Activated CD4-positive, alpha-beta T cell treated with anti-CD3 and anti-CD28 coated beads for 36 hours (primary cell): ENCODE measurements around the gene SIT1. TPM values are rescaled to one million over a fixed set of nuclear protein-coding genes. Genes with fewer than 3 reads are reported as not detected.

ENCODE experiments used
- ATAC-seq: fragments of 200-7000 bp; cut with Tn5 transposase; one replicate; pipeline ENCODE4 v1.10.0; 2021; ENCODE audit warnings: mild to moderate bottlenecking, moderate library complexity
- CTCF ChIA-PET: fragments of 350-600 bp; sonication (Branson Sonifier 250); formaldehyde crosslinking; loops from one replicate; lab custom pipeline; 2021; ENCODE audit warnings: antibody characterized with exemption; lab: Charles Lee
- POLR2A ChIA-PET: fragments of 350-600 bp; sonication (Branson Sonifier 250); formaldehyde crosslinking; loops from one replicate; lab custom pipeline; 2021; ENCODE audit warnings: antibody characterized with exemption, inconsistent platforms; lab: Charles Lee
- DNase-seq: peaks from one replicate; pipeline ENCODE4 v3.0.0-alpha.2; 2020
- H3K27ac Mint-ChIP-seq: one replicate; pipeline ENCODE4 v1.8.0; 2021; ENCODE audit warnings: mixed read lengths
- H3K27me3 Mint-ChIP-seq: one replicate; pipeline ENCODE4 v1.8.0; 2021; ENCODE audit warnings: mixed read lengths
- H3K36me3 Mint-ChIP-seq: one replicate; pipeline ENCODE4 v1.8.0; 2021; ENCODE audit warnings: low read depth, mixed read lengths
- H3K4me1 Mint-ChIP-seq: one replicate; pipeline ENCODE4 v1.8.0; 2021; ENCODE audit warnings: mixed read lengths
- H3K4me3 Mint-ChIP-seq: one replicate; pipeline ENCODE4 v1.8.0; 2021; ENCODE audit warnings: mild to moderate bottlenecking, moderate library complexity, mixed read lengths
- H3K9me3 Mint-ChIP-seq: one replicate; pipeline ENCODE4 v1.8.0; 2021; ENCODE audit warnings: low read depth, mixed read lengths
- intact Hi-C, 2 experiments: fragments of 100-400 bp; cut with DNase I in 1 of 2; cut with micrococcal nuclease in 1 of 2; formaldehyde crosslinking; loops; one replicate each; pipeline versions ENCODE4 v1.14.2 to v1.15.1; 2022 to 2024; cut with DNase I, micrococcal nuclease
- total RNA-seq, 2 experiments: library from RNA; stranded (reverse); gene quantifications; one replicate each; pipeline ENCODE4 v1.2.3, GENCODE V29; 2021

The SIT1 gene
- total RNA-seq, 2 experiments from 2014 or later, result 76.5 to 80.9 TPM

- DNase-seq (no peak), ATAC-seq (no peak)
- Mint-ChIP-seq H3K27ac (peak overlapping the region; percentile 1), H3K36me3 (peaks cover 37% of the 10 kb centered on the region), H3K4me1 (peaks cover 77% of the 10 kb centered on the region), H3K27me3 (peaks cover 2% of the 10 kb centered on the region), H3K4me3 (no peak overlapping the region), H3K9me3 (no peaks in the 10 kb centered on the region)
- CTCF ChIA-PET, result interaction anchor here (0.6 to 6.7 kb wide), 10 partner anchors 12 to 68 kb away, joined by 3 to 89 read pairs (median 4); partner anchors contain the start of genes CA9 and SIT1
- POLR2A ChIA-PET, result interaction anchor here (0.8 to 1.0 kb wide), 2 partner anchors 19 to 72 kb away, joined by 3 read pairs; partner anchors contain the start of genes CREB3 and TLN1
- intact Hi-C loops, result no loop called here
Observed at GRCh38 chr9:35660966-35661415, 10.3 kb upstream of the SIT1 start.

- POLR2A ChIA-PET, result no interaction called here
- H3K36me3 Mint-ChIP-seq, result peaks cover 37% of the 10 kb centered on the region
- intact Hi-C loops, result loop anchor here (2.0 to 10.0 kb wide), 11 partner anchors 38 to 672 kb away; partner anchors contain the start of genes GBA2 (in 2 of the 2), RGP1 (in 2 of the 2), ATOSB (in 1 of the 2) and CD72 (in 1 of the 2)
Observed at GRCh38 chr9:35659340-35659739, 8.6 kb upstream of the SIT1 start.

GRCh38 chr9:35658968-35659220, 8.2 kb upstream of the SIT1 start:
- ChIA-PET POLR2A (interaction anchor here (1.3 kb wide), 1 partner anchor 29 kb away, joined by 3 read pairs; no protein-coding TSS in a partner anchor), CTCF (interaction anchor here (0.7 to 6.7 kb wide), 17 partner anchors 11 to 1013 kb away, joined by 3 to 89 read pairs (median 4); partner anchors contain the start of genes CREB3, GALT, SIT1 and TESK1)
- H3K4me3 Mint-ChIP-seq, result peak overlapping the region; percentile 80
- intact Hi-C loops, result loop anchor here (1.0 to 10.0 kb wide), 16 partner anchors 37 to 672 kb away; partner anchors contain the start of genes GBA2 (in 2 of the 2), RGP1 (in 2 of the 2), ATOSB (in 1 of the 2) and CD72 (in 1 of the 2)
- H3K27me3 Mint-ChIP-seq, result peaks cover 2% of the 10 kb centered on the region
- peak overlapping the region; percentile 82 for H3K27ac Mint-ChIP-seq
- H3K9me3 Mint-ChIP-seq, result no peaks in the 10 kb centered on the region
- DNase-seq (peak; percentile 45), ATAC-seq (peak; percentile 1)
- peaks cover 72% of the 10 kb centered on the region for H3K4me1 Mint-ChIP-seq
- H3K36me3 Mint-ChIP-seq, result peaks cover 37% of the 10 kb centered on the region

More at GRCh38 chr9:35659340-35659739, 8.6 kb upstream of the SIT1 start:
- no peaks in the 10 kb centered on the region for H3K9me3 Mint-ChIP-seq
- CTCF ChIA-PET, result interaction anchor here (0.7 to 6.7 kb wide), 15 partner anchors 12 to 1013 kb away, joined by 3 to 89 read pairs (median 4); partner anchors contain the start of genes CREB3, GALT, SIT1 and TLN1
- ATAC-seq (no peak), DNase-seq (no peak)
- H3K4me3 Mint-ChIP-seq, result peak overlapping the region; percentile 80
- peak overlapping the region; percentile 82 for H3K27ac Mint-ChIP-seq
- H3K27me3 Mint-ChIP-seq, result peaks cover 2% of the 10 kb centered on the region
- peaks cover 76% of the 10 kb centered on the region for H3K4me1 Mint-ChIP-seq

GRCh38 chr9:35658137-35658967, 7.6 kb upstream of the SIT1 start, which contains the start of gene CCDC107:
Gene CCDC107, plus strand, starts transcription at chr9:35658292. Its CDS starts 88 bp downstream, at chr9:35658380.
- POLR2A ChIA-PET, result interaction anchor here (0.7 to 1.4 kb wide), 4 partner anchors 10 to 74 kb away, joined by 3 to 4 read pairs (median 3); partner anchors contain the start of gene CREB3
- CTCF ChIA-PET, result interaction anchor here (0.5 to 6.7 kb wide), 33 partner anchors 8 to 1012 kb away, joined by 3 to 89 read pairs (median 4); partner anchors contain the start of genes CA9, CD72, CREB3 and GALT
- DNase-seq (peak; percentile 87), ATAC-seq (peak; percentile 63)
- Mint-ChIP-seq H3K4me1 (peaks cover 68% of the 10 kb centered on the region), H3K9me3 (no peaks in the 10 kb centered on the region), H3K4me3 (peak within 1 kb of the TSS; percentile 80), H3K36me3 (peaks cover 37% of the 10 kb centered on the region), H3K27ac (peak within 1 kb of the TSS; percentile 98), H3K27me3 (peaks cover 2% of the 10 kb centered on the region)
- intact Hi-C loops, result loop anchor here (1.0 to 10.0 kb wide), 16 partner anchors 38 to 671 kb away; partner anchors contain the start of genes GBA2 (in 2 of the 2), RGP1 (in 2 of the 2), ATOSB (in 1 of the 2) and CD72 (in 1 of the 2)

- ChIA-PET CTCF (interaction anchor here (0.5 to 6.7 kb wide), 28 partner anchors 8 to 994 kb away, joined by 3 to 89 read pairs (median 4); partner anchors contain the start of genes CA9, CD72, CREB3 and SIT1), POLR2A (interaction anchor here (0.7 to 1.4 kb wide), 4 partner anchors 9 to 75 kb away, joined by 3 to 4 read pairs (median 3); partner anchors contain the start of gene CREB3)
- no peaks in the 10 kb centered on the region for H3K9me3 Mint-ChIP-seq
- peak; percentile 97 for DNase-seq
- H3K4me3 Mint-ChIP-seq, result peak within 1 kb of the TSS; percentile 80
- H3K27me3 Mint-ChIP-seq, result peaks cover 2% of the 10 kb centered on the region
- H3K27ac Mint-ChIP-seq, result peak within 1 kb of the TSS; percentile 98
- intact Hi-C loops, result loop anchor here (1.0 to 10.0 kb wide), 19 partner anchors 10 to 670 kb away; partner anchors contain the start of genes CREB3 (in 2 of the 2), GBA2 (in 2 of the 2), RGP1 (in 2 of the 2) and TLN1 (in 2 of the 2)
- H3K36me3 Mint-ChIP-seq, result peaks cover 31% of the 10 kb centered on the region
- ATAC-seq, result peak; percentile 95
- peaks cover 64% of the 10 kb centered on the region for H3K4me1 Mint-ChIP-seq
Observed at GRCh38 chr9:35657546-35658136, 6.9 kb upstream of the SIT1 start, which contains the start of gene RMRP. Gene RMRP, minus strand, starts transcription at chr9:35658019.

GRCh38 chr9:35656831-35657545, 6.3 kb upstream of the SIT1 start:
- CTCF ChIA-PET, result interaction anchor here (0.7 to 6.7 kb wide), 19 partner anchors 9 to 487 kb away, joined by 3 to 89 read pairs (median 5); partner anchors contain the start of genes CREB3, SIT1, TESK1 and TLN1
- Mint-ChIP-seq H3K9me3 (no peaks in the 10 kb centered on the region), H3K36me3 (peaks cover 26% of the 10 kb centered on the region), H3K27me3 (peaks cover 2% of the 10 kb centered on the region), H3K4me3 (peak overlapping the region; percentile 80), H3K27ac (peak overlapping the region; percentile 98), H3K4me1 (peaks cover 60% of the 10 kb centered on the region)
- DNase-seq (no peak), ATAC-seq (no peak)
- POLR2A ChIA-PET, result interaction anchor here (1.2 to 1.4 kb wide), 2 partner anchors 8 to 76 kb away, joined by 3 to 4 read pairs; partner anchors contain the start of gene CREB3
- intact Hi-C loops, result loop anchor here (1.0 to 10.0 kb wide), 13 partner anchors 10 to 670 kb away; partner anchors contain the start of genes CD72 (in 1 of the 2), CLTA (in 1 of the 2), CREB3 (in 1 of the 2) and DNAJB5 (in 1 of the 2)

- ATAC-seq (no peak), DNase-seq (no peak)
- Mint-ChIP-seq H3K9me3 (no peaks in the 10 kb centered on the region), H3K4me3 (no peak overlapping the region), H3K27me3 (peaks cover 2% of the 10 kb centered on the region), H3K4me1 (peaks cover 62% of the 10 kb centered on the region), H3K36me3 (peaks cover 22% of the 10 kb centered on the region), H3K27ac (peak overlapping the region; percentile 23)
- ChIA-PET CTCF (interaction anchor here (0.7 to 6.7 kb wide), 10 partner anchors 9 to 175 kb away, joined by 3 to 89 read pairs (median 12); partner anchors contain the start of gene SIT1), POLR2A (interaction anchor here (0.5 kb wide), 1 partner anchor 119 kb away, joined by 4 read pairs; no protein-coding TSS in a partner anchor)
- intact Hi-C loops, result loop anchor here (5.0 to 10.0 kb wide), 9 partner anchors 39 to 669 kb away; partner anchors contain the start of genes CD72 (in 1 of the 2), CLTA (in 1 of the 2), DNAJB5 (in 1 of the 2) and GBA2 (in 1 of the 2)
Observed at GRCh38 chr9:35656348-35656747, 5.6 kb upstream of the SIT1 start.

GRCh38 chr9:35653611-35654010, 2.9 kb upstream of the SIT1 start:
- no peak overlapping the region for H3K27ac Mint-ChIP-seq
- no peak overlapping the region for H3K4me3 Mint-ChIP-seq
- intact Hi-C loops, result loop anchor here in 1 of 2 experiments (10.0 kb wide), 1 partner anchor 381 kb away; the partner anchor contains the start of gene RECK
- peaks cover 51% of the 10 kb centered on the region for H3K4me1 Mint-ChIP-seq
- ChIA-PET POLR2A (no interaction called here), CTCF (interaction anchor here (0.6 kb wide), 2 partner anchors 693 to 1548 kb away, joined by 3 read pairs; no protein-coding TSS in a partner anchor)
- ATAC-seq, result no peak
- H3K9me3 Mint-ChIP-seq, result no peaks in the 10 kb centered on the region
- peaks cover 2% of the 10 kb centered on the region for H3K27me3 Mint-ChIP-seq
- DNase-seq, result no peak
- peaks cover 11% of the 10 kb centered on the region for H3K36me3 Mint-ChIP-seq

GRCh38 chr9:35652829-35653209, 2.1 kb upstream of the SIT1 start:
- Mint-ChIP-seq H3K4me1 (peaks cover 57% of the 10 kb centered on the region), H3K4me3 (no peak overlapping the region), H3K27me3 (peaks cover under 1% of the 10 kb centered on the region), H3K9me3 (no peaks in the 10 kb centered on the region), H3K36me3 (peaks cover 11% of the 10 kb centered on the region), H3K27ac (no peak overlapping the region)
- CTCF ChIA-PET, result no interaction called here
- intact Hi-C loops, result loop anchor here in 1 of 2 experiments (10.0 kb wide), 1 partner anchor 382 kb away; the partner anchor contains the start of gene RECK
- DNase-seq (no peak), ATAC-seq (no peak)
- POLR2A ChIA-PET, result no interaction called here
